ENCODE results near the gene CLEC4E.

- TF ChIP-seq RFX5 (IDR thresholded peaks at IDR 0.05; ENCODE audit: low read depth, low read length): no peak
- TF ChIP-seq CTCF (conservative IDR thresholded peaks at IDR 0.05; ENCODE audit: low read depth, low read length): no peak
- TF ChIP-seq MAFK (IDR thresholded peaks at IDR 0.05; ENCODE audit: low read depth, low read length): no peak
- no peak for TF ChIP-seq BHLHE40 (IDR thresholded peaks at IDR 0.05; ENCODE audit: low read depth, low read length)
- no peak for TF ChIP-seq RCOR1 (IDR thresholded peaks at IDR 0.05; ENCODE audit: insufficient replicate concordance, low read length)
- no peak for TF ChIP-seq POLR2A (IDR thresholded peaks at IDR 0.05; ENCODE audit: low read depth, low read length)
- no peak for TF ChIP-seq ELK1 (IDR thresholded peaks at IDR 0.05; ENCODE audit: borderline replicate concordance, low read depth, low read length)
- TF ChIP-seq MAZ (IDR thresholded peaks at IDR 0.05; ENCODE audit: borderline replicate concordance, low read depth, low read length): no peak
- TF ChIP-seq MXI1 (IDR thresholded peaks at IDR 0.05; ENCODE audit: borderline replicate concordance, low read depth, low read length): no peak
Observed at GRCh38 chr12:8508223-8508622, 32.5 kb downstream of the CLEC4E start.

All from IMR-90 (cell line).